Measurements from ENCODE around the gene CORO7. TPM values are rescaled to one million over a fixed set of nuclear protein-coding genes. Genes with fewer than 3 reads are reported as not detected.

CORO7 gene
- total and polyA plus RNA-seq, 9 donors, result 15.3 to 31.4 (median 23.6) TPM

- no peaks in the 10 kb centered on the region for H3K9me3 ChIP-seq (replicated peaks; ENCODE audit: control insufficient read depth, low read depth, low read length)
- H3K4me3 ChIP-seq (ENCODE audit: low read length), result no peak overlapping the region
- peaks cover 19% of the 10 kb centered on the region for H3K36me3 ChIP-seq (ENCODE audit: control insufficient read depth, insufficient read depth, low read length)
- peaks cover 13% of the 10 kb centered on the region for H3K4me1 ChIP-seq (ENCODE audit: control insufficient read depth, insufficient read depth, low read length)
- no peak for DNase-seq
- H3K27ac ChIP-seq (ENCODE audit: low read length), result no peak overlapping the region
- 81% methylated on average over 3 of the region's 4 CpGs for WGBS (ENCODE audit: insufficient coverage)
- no peaks in the 10 kb centered on the region for H3K27me3 ChIP-seq (ENCODE audit: control insufficient read depth, insufficient read depth, low read length)
Observed at GRCh38 chr16:4353675-4354074, 62.7 kb downstream of the CORO7 start.

- WGBS (ENCODE audit: insufficient coverage), result 93% methylated on average over 5 of the region's 5 CpGs
- no peak overlapping the region for H3K4me3 ChIP-seq (ENCODE audit: low read length)
Observed at GRCh38 chr16:4352843-4353242, 63.6 kb downstream of the CORO7 start.

GRCh38 chr16:4351880-4352279 lies 64.5 kb downstream of the CORO7 start:
- Histone ChIP-seq H3K9me3 (replicated peaks; ENCODE audit: control insufficient read depth, low read depth, low read length) (no peaks in the 10 kb centered on the region), H3K27me3 (ENCODE audit: control insufficient read depth, insufficient read depth, low read length) (no peaks in the 10 kb centered on the region), H3K36me3 (ENCODE audit: control insufficient read depth, insufficient read depth, low read length) (peaks cover 8% of the 10 kb centered on the region), H3K27ac (ENCODE audit: low read length) (no peak overlapping the region), H3K4me1 (ENCODE audit: control insufficient read depth, insufficient read depth, low read length) (peaks cover 13% of the 10 kb centered on the region), H3K4me3 (ENCODE audit: low read length) (no peak overlapping the region)
- DNase-seq, result no peak
- 42% methylated on average over 2 of the region's 7 CpGs for WGBS (ENCODE audit: insufficient coverage)

More at GRCh38 chr16:4352843-4353242, 63.6 kb downstream of the CORO7 start:
- H3K9me3 ChIP-seq (replicated peaks; ENCODE audit: control insufficient read depth, low read depth, low read length), result no peaks in the 10 kb centered on the region
- no peak overlapping the region for H3K27ac ChIP-seq (ENCODE audit: low read length)
- peaks cover 11% of the 10 kb centered on the region for H3K36me3 ChIP-seq (ENCODE audit: control insufficient read depth, insufficient read depth, low read length)
- H3K4me1 ChIP-seq (ENCODE audit: control insufficient read depth, insufficient read depth, low read length), result peaks cover 13% of the 10 kb centered on the region
- no peaks in the 10 kb centered on the region for H3K27me3 ChIP-seq (ENCODE audit: control insufficient read depth, insufficient read depth, low read length)
- no peak for DNase-seq

- Histone ChIP-seq H3K9me3 (replicated peaks; ENCODE audit: control insufficient read depth, low read depth, low read length) (no peaks in the 10 kb centered on the region), H3K27ac (ENCODE audit: low read length) (no peak within 1 kb of the TSS), H3K4me1 (ENCODE audit: control insufficient read depth, insufficient read depth, low read length) (peaks cover 13% of the 10 kb centered on the region), H3K27me3 (ENCODE audit: control insufficient read depth, insufficient read depth, low read length) (no peaks in the 10 kb centered on the region), H3K36me3 (ENCODE audit: control insufficient read depth, insufficient read depth, low read length) (peaks cover 4% of the 10 kb centered on the region), H3K4me3 (ENCODE audit: low read length) (peak within 1 kb of the TSS; percentile 80)
- WGBS (ENCODE audit: insufficient coverage), result under 1% methylated on average over 71 of the region's 81 CpGs
- peak; percentile 96 for DNase-seq
Observed at GRCh38 chr16:4350787-4351659, 65.4 kb downstream of the CORO7 start, which contains the start of gene PAM16. TSS of gene PAM16 (minus strand) at chr16:4351321. CDS start at chr16:4351234, 87 bp downstream.

- no peak overlapping the region for H3K27ac ChIP-seq (ENCODE audit: low read length)
- WGBS (ENCODE audit: insufficient coverage), result 23% methylated on average over 22 of the region's 24 CpGs
- H3K4me1 ChIP-seq (ENCODE audit: control insufficient read depth, insufficient read depth, low read length), result peaks cover 13% of the 10 kb centered on the region
Observed at GRCh38 chr16:4350365-4350786, 66.0 kb downstream of the CORO7 start.

GRCh38 chr16:4349332-4349731 lies 67.1 kb downstream of the CORO7 start:
- Histone ChIP-seq H3K4me1 (ENCODE audit: control insufficient read depth, insufficient read depth, low read length) (peaks cover 13% of the 10 kb centered on the region), H3K27ac (ENCODE audit: low read length) (no peak overlapping the region), H3K27me3 (ENCODE audit: control insufficient read depth, insufficient read depth, low read length) (no peaks in the 10 kb centered on the region), H3K9me3 (replicated peaks; ENCODE audit: control insufficient read depth, low read depth, low read length) (no peaks in the 10 kb centered on the region), H3K4me3 (ENCODE audit: low read length) (no peak overlapping the region), H3K36me3 (ENCODE audit: control insufficient read depth, insufficient read depth, low read length) (peaks cover 4% of the 10 kb centered on the region)
- 100% methylated on average over 1 of the region's 5 CpGs for WGBS (ENCODE audit: insufficient coverage)
- DNase-seq, result no peak

More at GRCh38 chr16:4350365-4350786, 66.0 kb downstream of the CORO7 start:
- no peak for DNase-seq
- Histone ChIP-seq H3K4me3 (ENCODE audit: low read length) (peak overlapping the region; percentile 80), H3K9me3 (replicated peaks; ENCODE audit: control insufficient read depth, low read depth, low read length) (no peaks in the 10 kb centered on the region), H3K36me3 (ENCODE audit: control insufficient read depth, insufficient read depth, low read length) (peaks cover 4% of the 10 kb centered on the region), H3K27me3 (ENCODE audit: control insufficient read depth, insufficient read depth, low read length) (no peaks in the 10 kb centered on the region)

GRCh38 chr16:4347765-4348509 lies 68.5 kb downstream of the CORO7 start:
- no peak overlapping the region for H3K27ac ChIP-seq (ENCODE audit: low read length)
- peaks cover 13% of the 10 kb centered on the region for H3K4me1 ChIP-seq (ENCODE audit: control insufficient read depth, insufficient read depth, low read length)
- H3K4me3 ChIP-seq (ENCODE audit: low read length), result no peak overlapping the region
- H3K9me3 ChIP-seq (replicated peaks; ENCODE audit: control insufficient read depth, low read depth, low read length), result no peaks in the 10 kb centered on the region
- no peaks in the 10 kb centered on the region for H3K27me3 ChIP-seq (ENCODE audit: control insufficient read depth, insufficient read depth, low read length)
- DNase-seq, result no peak
- peaks cover 10% of the 10 kb centered on the region for H3K36me3 ChIP-seq (ENCODE audit: control insufficient read depth, insufficient read depth, low read length)
- WGBS (ENCODE audit: insufficient coverage), result 82% methylated on average over 17 of the region's 17 CpGs

- H3K36me3 ChIP-seq (ENCODE audit: control insufficient read depth, insufficient read depth, low read length), result peaks cover 11% of the 10 kb centered on the region
- H3K27ac ChIP-seq (ENCODE audit: low read length), result no peak overlapping the region
- H3K9me3 ChIP-seq (replicated peaks; ENCODE audit: control insufficient read depth, low read depth, low read length), result no peaks in the 10 kb centered on the region
- 75% methylated on average over 6 of the region's 8 CpGs for WGBS (ENCODE audit: insufficient coverage)
- DNase-seq, result no peak
- H3K27me3 ChIP-seq (ENCODE audit: control insufficient read depth, insufficient read depth, low read length), result no peaks in the 10 kb centered on the region
- no peak overlapping the region for H3K4me3 ChIP-seq (ENCODE audit: low read length)
- peaks cover 13% of the 10 kb centered on the region for H3K4me1 ChIP-seq (ENCODE audit: control insufficient read depth, insufficient read depth, low read length)
Observed at GRCh38 chr16:4347010-4347409, 69.4 kb downstream of the CORO7 start.

GRCh38 chr16:4345836-4346781 lies 70.3 kb downstream of the CORO7 start:
- Histone ChIP-seq H3K4me1 (ENCODE audit: control insufficient read depth, insufficient read depth, low read length) (peaks cover 12% of the 10 kb centered on the region), H3K9me3 (replicated peaks; ENCODE audit: control insufficient read depth, low read depth, low read length) (no peaks in the 10 kb centered on the region), H3K27ac (ENCODE audit: low read length) (no peak overlapping the region), H3K36me3 (ENCODE audit: control insufficient read depth, insufficient read depth, low read length) (peaks cover 18% of the 10 kb centered on the region), H3K27me3 (ENCODE audit: control insufficient read depth, insufficient read depth, low read length) (no peaks in the 10 kb centered on the region), H3K4me3 (ENCODE audit: low read length) (no peak overlapping the region)
- DNase-seq, result no peak
- WGBS (ENCODE audit: insufficient coverage), result 60% methylated on average over 1 of the region's 14 CpGs
